OCI-LY1 (cell line): Measurements from ENCODE around the gene FOXC1.

Source experiments
- H2AFZ ChIP-seq: fragments of 200-600 bp; sonication (generic), shearing (Covaris generic); 2 replicates; pipeline ENCODE4 v1.6.0; 2014; ENCODE audit warnings: antibody characterized with exemption, mild to moderate bottlenecking, low read length
- H3F3A ChIP-seq: fragments of 200-600 bp; sonication (generic), shearing (Covaris generic); 2 replicates; pipeline ENCODE4 v1.6.0; 2014; ENCODE audit warnings: mild to moderate bottlenecking, antibody characterized with exemption, low read length, moderate library complexity; ENCODE audit not compliant: insufficient read depth
- H3K27ac ChIP-seq: fragments of 200-600 bp; sonication (generic); 2 replicates; pipeline ENCODE4 v1.5.1; 2014; ENCODE audit warnings: low read length, mixed run types, mild to moderate bottlenecking, low read depth; ENCODE audit not compliant: poor library complexity, severe bottlenecking
- H3K27me3 ChIP-seq: fragments of 200-600 bp; sonication (generic); 2 replicates; pipeline ENCODE4 v1.6.0; 2014; ENCODE audit warnings: antibody characterized with exemption, mild to moderate bottlenecking, low read length, moderate library complexity; ENCODE audit not compliant: insufficient read depth
- H3K36me3 ChIP-seq: fragments of 200-600 bp; sonication (generic); 2 replicates; pipeline ENCODE4 v1.6.1; 2014; ENCODE audit warnings: mild to moderate bottlenecking, antibody characterized with exemption, low read length, moderate library complexity, mixed read lengths; ENCODE audit not compliant: insufficient read depth
- H3K4me1 ChIP-seq: fragments of 200-600 bp; sonication (generic); 2 replicates; pipeline ENCODE4 v1.5.1; 2014; ENCODE audit warnings: mild to moderate bottlenecking, low read length, moderate library complexity; ENCODE audit not compliant: insufficient read depth, severe bottlenecking
- H3K4me2 ChIP-seq: fragments of 200-600 bp; sonication (generic), shearing (Covaris generic); 2 replicates; pipeline ENCODE4 v1.6.1; 2014; ENCODE audit warnings: low read length
- H3K4me3 ChIP-seq: fragments of 200-600 bp; sonication (generic); 2 replicates; pipeline ENCODE4 v1.5.1; 2014; ENCODE audit warnings: low read length, low read depth, mild to moderate bottlenecking, mixed read lengths; ENCODE audit not compliant: poor library complexity, severe bottlenecking
- H3K79me2 ChIP-seq: fragments of 200-600 bp; shearing (Covaris generic); 2 replicates; pipeline ENCODE4 v1.6.1; 2016; ENCODE audit warnings: mixed run types, low read length, mixed read lengths; ENCODE audit not compliant: insufficient read depth
- H3K9ac ChIP-seq: fragments of 200-600 bp; sonication (generic), shearing (Covaris generic); 2 replicates; pipeline ENCODE4 v1.6.1; 2014; ENCODE audit warnings: mild to moderate bottlenecking, low read length, mixed read lengths
- H3K9me2 ChIP-seq: fragments of 200-600 bp; sonication (generic), shearing (Covaris generic); 2 replicates; pipeline ENCODE4 v1.6.1; 2014; ENCODE audit warnings: low read depth, mild to moderate bottlenecking, low read length, mixed read lengths
- H3K9me3 ChIP-seq: fragments of 200-600 bp; shearing (Covaris generic); 2 replicates; pipeline ENCODE4 v1.6.1; 2014; ENCODE audit warnings: low read length, mixed read lengths
- H4K20me1 ChIP-seq: fragments of 200-600 bp; sonication (generic), shearing (Covaris generic); 2 replicates; pipeline ENCODE4 v1.6.0; 2016; ENCODE audit warnings: mild to moderate bottlenecking, low read length; ENCODE audit not compliant: insufficient read depth
- EZH2 ChIP-seq: fragments of 200-600 bp; sonication (generic), shearing (Covaris generic); IDR thresholded peaks from 2 replicates; pipeline ENCODE4 v1.8.0; 2017; ENCODE audit warnings: borderline replicate concordance, mixed run types, mild to moderate bottlenecking, antibody characterized with exemption, low read length, moderate library complexity, mixed read lengths
- TF ChIP-seq, protein P1 (sequence below): fragments of 200-600 bp; sonication (generic), shearing (Covaris generic); IDR thresholded peaks from 2 replicates; pipeline ENCODE4 v1.5.1; 2017; ENCODE audit warnings: mild to moderate bottlenecking, antibody characterized with exemption, low read length, moderate library complexity, mixed read lengths

The FOXC1 gene

DNA sequence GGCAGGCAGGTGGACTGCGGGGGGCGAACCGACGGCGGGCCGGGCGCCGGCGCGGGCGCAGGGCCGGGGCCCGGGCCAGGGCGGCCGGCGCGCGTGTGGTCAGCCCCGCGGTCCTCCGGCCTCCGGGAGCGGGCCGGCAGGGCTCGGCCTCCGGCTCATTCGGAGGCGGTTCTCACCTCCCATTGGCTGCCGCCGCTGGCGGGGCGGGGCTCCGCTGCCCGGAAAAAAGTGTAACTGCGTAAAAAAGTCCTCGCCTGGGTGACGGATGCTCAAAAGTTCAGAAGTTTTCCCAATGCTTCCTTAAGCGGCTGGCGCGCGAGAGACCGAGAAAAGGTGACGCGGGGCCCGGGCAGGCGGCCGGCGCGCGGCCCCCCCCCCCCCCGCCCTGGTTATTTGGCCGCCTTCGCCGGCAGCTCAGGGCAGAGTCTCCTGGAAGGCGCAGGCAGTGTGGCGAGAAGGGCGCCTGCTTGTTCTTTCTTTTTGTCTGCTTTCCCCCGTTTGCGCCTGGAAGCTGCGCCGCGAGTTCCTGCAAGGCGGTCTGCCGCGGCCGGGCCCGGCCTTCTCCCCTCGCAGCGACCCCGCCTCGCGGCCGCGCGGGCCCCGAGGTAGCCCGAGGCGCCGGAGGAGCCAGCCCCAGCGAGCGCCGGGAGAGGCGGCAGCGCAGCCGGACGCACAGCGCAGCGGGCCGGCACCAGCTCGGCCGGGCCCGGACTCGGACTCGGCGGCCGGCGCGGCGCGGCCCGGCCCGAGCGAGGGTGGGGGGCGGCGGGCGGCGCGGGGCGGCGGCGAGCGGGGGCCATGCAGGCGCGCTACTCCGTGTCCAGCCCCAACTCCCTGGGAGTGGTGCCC lies at the start of gene FOXC1:
Gene FOXC1 (plus strand): TSS at position 268 of the 849 bp plus-strand sequence. CDS start 531 bp downstream, at position 799.
- Histone ChIP-seq H4K20me1 (no peaks in the 10 kb centered on the region), H3K27ac (peak within 1 kb of the TSS; percentile 87), H3K27me3 (no peaks in the 10 kb centered on the region), H3K4me3 (peak within 1 kb of the TSS; percentile 70), H3K36me3 (peaks cover 28% of the 10 kb centered on the region), H3F3A (no peaks in the 10 kb centered on the region), H2AFZ (no peak within 1 kb of the TSS), H3K9ac (peak within 1 kb of the TSS; percentile 70), H3K9me2 (no peaks in the 10 kb centered on the region), H3K9me3 (peaks cover 6% of the 10 kb centered on the region), H3K4me2 (peak within 1 kb of the TSS; percentile 73), H3K4me1 (peaks cover 67% of the 10 kb centered on the region), H3K79me2 (peaks cover 20% of the 10 kb centered on the region; the same call in 1 of the 2 replicates)
- TF ChIP-seq, protein P1, sequence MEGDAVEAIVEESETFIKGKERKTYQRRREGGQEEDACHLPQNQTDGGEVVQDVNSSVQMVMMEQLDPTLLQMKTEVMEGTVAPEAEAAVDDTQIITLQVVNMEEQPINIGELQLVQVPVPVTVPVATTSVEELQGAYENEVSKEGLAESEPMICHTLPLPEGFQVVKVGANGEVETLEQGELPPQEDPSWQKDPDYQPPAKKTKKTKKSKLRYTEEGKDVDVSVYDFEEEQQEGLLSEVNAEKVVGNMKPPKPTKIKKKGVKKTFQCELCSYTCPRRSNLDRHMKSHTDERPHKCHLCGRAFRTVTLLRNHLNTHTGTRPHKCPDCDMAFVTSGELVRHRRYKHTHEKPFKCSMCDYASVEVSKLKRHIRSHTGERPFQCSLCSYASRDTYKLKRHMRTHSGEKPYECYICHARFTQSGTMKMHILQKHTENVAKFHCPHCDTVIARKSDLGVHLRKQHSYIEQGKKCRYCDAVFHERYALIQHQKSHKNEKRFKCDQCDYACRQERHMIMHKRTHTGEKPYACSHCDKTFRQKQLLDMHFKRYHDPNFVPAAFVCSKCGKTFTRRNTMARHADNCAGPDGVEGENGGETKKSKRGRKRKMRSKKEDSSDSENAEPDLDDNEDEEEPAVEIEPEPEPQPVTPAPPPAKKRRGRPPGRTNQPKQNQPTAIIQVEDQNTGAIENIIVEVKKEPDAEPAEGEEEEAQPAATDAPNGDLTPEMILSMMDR: no peak
- TF ChIP-seq EZH2: no peak

DNA sequence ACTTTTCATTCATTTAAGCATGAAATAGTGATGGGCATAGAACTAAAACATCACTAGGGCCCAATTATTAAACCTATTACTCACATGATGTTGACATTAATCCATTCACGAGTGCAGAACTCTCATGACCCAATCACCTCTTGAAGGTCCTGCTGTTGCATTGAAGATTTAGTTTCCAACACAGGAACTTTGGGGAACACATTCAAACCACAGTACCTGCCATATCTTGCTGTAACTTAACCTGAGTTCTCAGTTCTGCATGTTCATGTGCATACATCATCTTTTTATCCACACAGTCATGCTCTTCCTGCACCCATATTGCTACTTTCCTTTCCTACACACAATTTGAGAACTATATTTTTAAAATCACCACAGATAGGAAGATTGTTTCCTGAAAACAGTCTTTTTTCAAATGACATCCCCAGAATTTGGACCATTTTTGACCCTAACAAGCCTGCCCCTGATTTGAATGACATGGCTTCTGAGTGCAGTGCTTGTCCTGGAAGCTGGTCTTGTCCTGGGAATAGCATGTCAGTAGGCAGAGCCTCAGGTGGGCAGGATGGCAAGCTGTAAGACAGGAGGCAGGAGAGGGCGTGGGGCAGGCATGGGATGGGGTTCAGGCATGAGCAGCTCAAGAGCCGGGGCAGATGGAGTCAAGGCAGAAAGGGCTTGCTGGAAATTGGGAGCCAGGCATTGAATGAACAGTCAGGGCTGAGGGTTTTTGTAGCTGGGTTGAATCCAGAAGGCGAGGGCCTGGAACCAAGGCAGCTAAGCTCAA lies 49.2 kb upstream of the FOXC1 start:
- no peak overlapping the region for H2AFZ ChIP-seq
- no peaks in the 10 kb centered on the region for H3K9me2 ChIP-seq
- H3K4me3 ChIP-seq: no peak overlapping the region
- H3K27ac ChIP-seq: no peak overlapping the region
- no peak overlapping the region for H3K9ac ChIP-seq
- H3K9me3 ChIP-seq: no peaks in the 10 kb centered on the region
- no peaks in the 10 kb centered on the region for H3K79me2 ChIP-seq
- no peaks in the 10 kb centered on the region for H3F3A ChIP-seq
- no peaks in the 10 kb centered on the region for H4K20me1 ChIP-seq
- no peaks in the 10 kb centered on the region for H3K4me1 ChIP-seq
- H3K4me2 ChIP-seq: no peak overlapping the region
- H3K36me3 ChIP-seq: no peaks in the 10 kb centered on the region
- H3K27me3 ChIP-seq: no peaks in the 10 kb centered on the region
- TF ChIP-seq, protein P1: no peak
- no peak for TF ChIP-seq EZH2

DNA sequence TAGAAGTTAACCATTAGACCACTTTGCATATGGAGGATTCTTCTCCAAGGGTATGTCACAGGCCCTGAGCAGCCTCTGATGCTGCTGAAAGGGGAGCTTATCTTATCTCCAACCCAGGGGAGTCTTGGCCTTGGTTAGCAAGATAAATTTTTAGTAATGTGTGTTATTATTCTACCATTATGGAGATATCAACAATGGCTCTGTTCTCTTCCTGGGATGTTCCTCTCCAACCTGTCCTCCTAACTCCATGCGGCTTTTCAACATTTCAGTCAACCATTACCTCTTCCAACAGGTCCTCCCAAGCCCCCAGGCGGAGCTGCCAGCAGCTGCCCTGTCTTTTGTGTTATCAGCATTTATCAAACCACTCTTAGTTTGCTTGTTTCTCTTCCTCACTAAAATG lies 48.4 kb upstream of the FOXC1 start:
- Histone ChIP-seq H4K20me1 (no peaks in the 10 kb centered on the region), H3K27ac (no peak overlapping the region), H3F3A (no peaks in the 10 kb centered on the region), H2AFZ (no peak overlapping the region), H3K4me1 (no peaks in the 10 kb centered on the region), H3K4me3 (no peak overlapping the region), H3K36me3 (no peaks in the 10 kb centered on the region), H3K27me3 (no peaks in the 10 kb centered on the region), H3K79me2 (no peaks in the 10 kb centered on the region), H3K9ac (no peak overlapping the region), H3K9me2 (no peaks in the 10 kb centered on the region), H3K4me2 (no peak overlapping the region), H3K9me3 (no peaks in the 10 kb centered on the region)
- TF ChIP-seq EZH2: no peak
- TF ChIP-seq, protein P1: no peak
